K562 (cell line): ENCODE measurements around the gene KCP. TPM values are rescaled to one million over a fixed set of nuclear protein-coding genes. Genes with fewer than 3 reads are reported as not detected.

ENCODE experiments used
- BHLHE40 ChIP-seq: IDR thresholded peaks from 2 replicates; pipeline ENCODE4 v1.6.1; 2011; ENCODE audit warnings: low read length, improper control_type of control experiment
- CBX1 ChIP-seq: sonication (generic); IDR thresholded peaks from 2 replicates; pipeline ENCODE4 v1.6.1; 2016; ENCODE audit warnings: antibody characterized with exemption, low read depth, mild to moderate bottlenecking
- CHD4 ChIP-seq: fragments of 200-600 bp; sonication (generic); IDR thresholded peaks from 3 replicates; pipeline ENCODE4 v1.6.1; 2012; ENCODE audit warnings: low read depth, mild to moderate bottlenecking, mixed read lengths, low read length, inconsistent platforms; ENCODE audit not compliant: insufficient read depth, insufficient replicate concordance, poor library complexity, severe bottlenecking
- CREBBP ChIP-seq: IDR thresholded peaks from one replicate; pipeline ENCODE4 v1.6.1; 2012; ENCODE audit warnings: low read depth, mild to moderate bottlenecking, control low read depth, inconsistent platforms, low read length
- FOXP4 ChIP-seq: sonication (generic); formaldehyde crosslinking; IDR thresholded peaks from 2 replicates; pipeline ENCODE4 v1.8.0; 2022; ENCODE audit warnings: mild to moderate bottlenecking, missing genetic modification reagents, borderline replicate concordance
- IRF2 ChIP-seq: sonication (generic); formaldehyde crosslinking; IDR thresholded peaks from 2 replicates; pipeline ENCODE4 v1.8.1; 2022; ENCODE audit warnings: mild to moderate bottlenecking, missing genetic modification reagents
- KDM1A ChIP-seq, 2 experiments: fragments of 450-650 bp; IDR thresholded peaks; 2 replicates each; pipeline ENCODE4 v1.6.1; 2016; ENCODE audit warnings: mild to moderate bottlenecking in 2 of 2
- PTTG1 ChIP-seq: fragments of 450-650 bp; IDR thresholded peaks from 2 replicates; pipeline ENCODE4 v1.6.1; 2016; ENCODE audit warnings: low read depth, mild to moderate bottlenecking, missing genetic modification characterization, missing compliant biosample characterization
- SAFB2 ChIP-seq: fragments of 200-400 bp; formaldehyde crosslinking; IDR thresholded peaks from 2 replicates; pipeline ENCODE4 v1.6.1; 2018; ENCODE audit warnings: borderline replicate concordance, low read length, low read depth, moderate library complexity; ENCODE audit not compliant: severe bottlenecking
- TOE1 ChIP-seq, 2 experiments: fragments of 450-650 bp in 1 of 2; sonication (generic) in 1 of 2; formaldehyde crosslinking in 1 of 2; IDR thresholded peaks; 2 replicates each; pipeline versions ENCODE4 v1.7.1 to v1.8.0; 2016 to 2022; ENCODE audit warnings: borderline replicate concordance in 2 of 2, mild to moderate bottlenecking in 2 of 2, antibody characterized with exemption in 1 of 2, inconsistent platforms in 1 of 2, low read depth in 1 of 2, missing genetic modification reagents in 1 of 2, moderate library complexity in 1 of 2
- ZKSCAN3 ChIP-seq: fragments of 250-450 bp; sonication (Bioruptor Pico); IDR thresholded peaks from 2 replicates; pipeline ENCODE4 v1.4.0; 2020
- ZNF707 ChIP-seq: fragments of 250-450 bp; sonication (Bioruptor Pico); conservative IDR thresholded peaks from 2 replicates; pipeline ENCODE4 v1.8.0; 2022; ENCODE audit warnings: inconsistent platforms, mild to moderate bottlenecking, moderate library complexity
- polyA plus RNA-seq, 8 experiments: library from polyadenylated mRNA; depleted of rRNA in 4 of 8; stranded (reverse) in 5 of 8; unstranded in 3 of 8; fragments of >200 nt; fragmentation: Nextera tagmentation in 2 of 8; fragmentation: Illumina TruSeq in 1 of 8; extraction: Ambion mirVana in 2 of 8; extraction: Trizol in 1 of 8; gene quantifications; 2 replicates each; pipeline versions ENCODE4 v1.2.1 to v1.2.3, GENCODE V29; 2011 to 2014; ENCODE audit warnings: inconsistent platforms in 1 of 8, missing spikeins in 1 of 8
- total RNA-seq, 7 experiments: library from RNA; depleted of rRNA in 6 of 7; stranded (reverse); fragments of >200 nt in 6 of 7; fragmentation: Illumina TruSeq in 2 of 7; extraction: Trizol in 2 of 7; gene quantifications; 2 replicates each; pipeline versions ENCODE4 v1.2.1 to v1.2.3, GENCODE V29; 2011 to 2021; ENCODE audit warnings: low replicate concordance in 1 of 7
- TF ChIP-seq, protein P1 (sequence below): sonication (generic); formaldehyde crosslinking; IDR thresholded peaks from 2 replicates; pipeline ENCODE4 v1.8.1; 2022; ENCODE audit warnings: missing genetic modification reagents
- TF ChIP-seq, protein P2 (sequence below), 2 experiments: IDR thresholded peaks; 2 replicates each; pipeline ENCODE4 v1.6.1; 2011; ENCODE audit warnings: borderline replicate concordance in 1 of 2, control low read depth in 1 of 2, low read depth in 1 of 2, low read length in 1 of 2, mild to moderate bottlenecking in 1 of 2, mixed read lengths in 1 of 2, moderate library complexity in 1 of 2; ENCODE audit not compliant: insufficient read depth in 1 of 2, insufficient read length in 1 of 2, poor library complexity in 1 of 2, severe bottlenecking in 1 of 2; ENCODE audit errors: extremely low read depth in 1 of 2

KCP gene
- total and polyA plus RNA-seq, 9 of the 15 experiments (the other 6 are each of a cell fraction or from before 2014, with no cell fraction given), result 0.06 to 0.17 (median 0.12) TPM; not detected in 3

DNA sequence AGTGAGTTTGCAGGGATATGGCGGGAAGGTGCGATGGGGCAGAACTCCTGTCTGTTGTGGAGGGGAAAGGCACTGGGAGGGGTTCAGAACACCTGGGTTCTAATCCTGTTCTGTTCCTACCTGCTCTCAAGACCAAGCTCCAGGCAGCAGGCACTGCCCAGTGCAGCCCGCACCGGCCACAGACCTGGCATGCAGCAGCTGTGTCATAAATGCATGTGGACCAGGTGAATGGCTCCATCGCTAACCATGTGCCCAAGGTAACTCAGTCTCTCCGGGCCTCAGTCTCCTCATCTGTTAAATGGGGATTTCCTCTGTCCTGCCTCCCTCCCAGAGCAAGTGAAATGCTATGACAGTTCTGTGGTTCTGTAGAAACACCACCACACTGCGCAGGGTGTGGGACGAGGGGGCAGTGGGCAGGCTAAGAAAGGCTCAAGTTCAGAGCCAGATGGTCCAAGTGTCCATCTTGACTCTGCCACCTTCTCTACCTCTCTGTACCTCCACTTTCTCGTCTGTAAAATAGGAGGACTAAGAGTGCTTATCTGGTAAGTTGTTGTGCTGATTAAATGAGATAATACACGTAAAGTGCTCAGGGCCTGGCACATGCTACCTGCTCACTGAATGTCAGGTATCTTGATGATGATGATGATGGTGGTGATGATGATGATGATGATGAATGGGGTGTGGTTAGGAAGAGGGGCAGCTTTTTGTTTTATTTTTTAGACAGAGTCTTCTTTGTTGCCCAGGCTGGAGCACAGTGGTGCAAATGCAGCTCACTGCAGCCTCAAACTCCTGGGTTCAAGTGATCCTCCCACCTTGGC is 24.9 kb downstream of the KCP start (continued):
- TF ChIP-seq FOXP4 (CRISPR knock-in tag), result no peak
- TF ChIP-seq SAFB2, result no peak
- TF ChIP-seq PTTG1 (tag), result no peak
- TF ChIP-seq KDM1A (IDR thresholded peaks at IDR 0.05), result peak; percentile 74 to 87
- peak; percentile 22 for TF ChIP-seq BHLHE40
- no peak for TF ChIP-seq ZKSCAN3 (CRISPR knock-in tag)
- TF ChIP-seq, protein P1, sequence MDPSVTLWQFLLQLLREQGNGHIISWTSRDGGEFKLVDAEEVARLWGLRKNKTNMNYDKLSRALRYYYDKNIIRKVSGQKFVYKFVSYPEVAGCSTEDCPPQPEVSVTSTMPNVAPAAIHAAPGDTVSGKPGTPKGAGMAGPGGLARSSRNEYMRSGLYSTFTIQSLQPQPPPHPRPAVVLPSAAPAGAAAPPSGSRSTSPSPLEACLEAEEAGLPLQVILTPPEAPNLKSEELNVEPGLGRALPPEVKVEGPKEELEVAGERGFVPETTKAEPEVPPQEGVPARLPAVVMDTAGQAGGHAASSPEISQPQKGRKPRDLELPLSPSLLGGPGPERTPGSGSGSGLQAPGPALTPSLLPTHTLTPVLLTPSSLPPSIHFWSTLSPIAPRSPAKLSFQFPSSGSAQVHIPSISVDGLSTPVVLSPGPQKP (CRISPR knock-in tag), result no peak
- no peak for TF ChIP-seq TOE1 (IDR thresholded peaks at IDR 0.05; ENCODE audit: borderline replicate concordance)
- no peak for TF ChIP-seq TOE1 (CRISPR knock-in tag; IDR thresholded peaks at IDR 0.05; ENCODE audit: borderline replicate concordance, low read depth)
- TF ChIP-seq ZNF707 (CRISPR knock-in tag), result no peak
- TF ChIP-seq CBX1, result peak; percentile 86; the same call in 1 of the 2 replicates
- TF ChIP-seq IRF2 (CRISPR knock-in tag), result no peak
- TF ChIP-seq CHD4, result peak; percentile 59
- TF ChIP-seq, protein P2, sequence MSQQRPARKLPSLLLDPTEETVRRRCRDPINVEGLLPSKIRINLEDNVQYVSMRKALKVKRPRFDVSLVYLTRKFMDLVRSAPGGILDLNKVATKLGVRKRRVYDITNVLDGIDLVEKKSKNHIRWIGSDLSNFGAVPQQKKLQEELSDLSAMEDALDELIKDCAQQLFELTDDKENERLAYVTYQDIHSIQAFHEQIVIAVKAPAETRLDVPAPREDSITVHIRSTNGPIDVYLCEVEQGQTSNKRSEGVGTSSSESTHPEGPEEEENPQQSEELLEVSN (IDR thresholded peaks at IDR 0.05; ENCODE audit: borderline replicate concordance in 1 of 2, extremely low read depth in 1 of 2, insufficient read depth in 1 of 2, insufficient read length in 1 of 2, low read depth in 1 of 2, low read length in 1 of 2, poor library complexity in 1 of 2, severe bottlenecking in 1 of 2), result peak in 1 of 2 experiments; percentile 91
- no peak for TF ChIP-seq CREBBP
